Measurements from ENCODE around the gene PTK7.
"Not testable (repeated sequence)": the region's sequence is repeated elsewhere in the genome, so short reads cannot be mapped to it uniquely, and the experiment has no call there.

Gene PTK7

DNA sequence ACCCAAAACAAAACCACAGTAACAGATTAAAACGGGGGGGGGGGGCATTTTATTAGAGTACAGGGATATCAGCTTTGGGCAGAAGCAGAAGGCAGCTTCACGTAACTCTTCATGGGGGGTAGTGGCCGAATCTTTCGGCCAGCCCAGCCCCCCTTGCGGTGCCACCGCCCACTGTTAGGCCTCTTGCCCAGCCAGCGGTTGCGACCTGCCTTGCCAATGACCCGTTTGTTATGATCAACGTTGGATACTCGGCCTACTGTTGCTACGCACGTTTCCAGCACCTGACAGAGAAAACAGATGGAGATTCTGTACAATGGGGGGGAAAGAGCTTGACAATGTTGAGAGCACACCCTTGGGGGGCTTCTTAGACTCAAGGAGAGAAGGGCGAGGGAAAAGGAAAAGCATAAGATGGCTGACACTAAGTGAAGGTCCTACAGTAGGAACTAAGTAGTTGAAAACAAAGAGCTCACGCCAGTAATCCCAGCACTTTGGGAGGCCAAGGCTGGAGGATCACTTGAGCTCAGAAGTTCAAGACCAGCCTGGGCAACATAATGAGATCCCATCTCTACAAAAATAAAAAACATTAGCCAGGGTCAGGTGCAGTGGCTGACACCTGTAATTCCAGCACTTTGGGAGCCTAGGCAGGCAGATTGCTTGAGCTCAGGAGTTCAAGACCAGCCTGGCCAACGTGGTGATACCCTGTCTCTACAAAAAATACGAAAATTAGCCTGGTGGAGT, 21.7 kb upstream of the PTK7 start:
- no peak for DNase-seq

GRCh38 chr6:43055966-43056365, 20.1 kb upstream of the PTK7 start:
- no peak for DNase-seq

DNA sequence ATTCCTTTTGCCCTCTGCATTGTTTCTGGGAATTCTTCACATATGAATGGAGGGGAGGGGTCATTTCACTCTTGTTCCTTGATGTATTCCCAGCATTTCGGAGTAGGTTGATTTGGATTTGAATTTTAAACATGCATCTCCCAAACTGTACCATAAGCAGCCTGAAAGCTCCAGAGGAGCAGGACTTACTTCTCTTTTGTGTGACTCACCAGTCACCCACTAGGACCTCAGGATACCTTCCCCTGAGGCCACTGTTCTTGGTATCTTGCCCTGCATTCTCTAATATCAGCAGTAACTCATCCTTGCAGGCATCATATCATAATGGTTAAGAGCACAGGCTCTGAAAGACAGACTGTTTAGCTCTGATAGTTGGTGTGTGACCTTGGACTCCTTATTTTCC, 17.6 kb upstream of the PTK7 start:
- DNase-seq: peak; percentile 50

GRCh38 chr6:43059168-43060033, 16.7 kb upstream of the PTK7 start, which contains the start of the genes KLC4 and MRPL2:
KLC4 (plus strand) TSS chr6:43059631; CDS start chr6:43061336, 1,705 bp downstream.
MRPL2 (minus strand) TSS chr6:43059434; CDS start chr6:43059381, 53 bp downstream.
- DNase-seq: peak; percentile 100

DNA sequence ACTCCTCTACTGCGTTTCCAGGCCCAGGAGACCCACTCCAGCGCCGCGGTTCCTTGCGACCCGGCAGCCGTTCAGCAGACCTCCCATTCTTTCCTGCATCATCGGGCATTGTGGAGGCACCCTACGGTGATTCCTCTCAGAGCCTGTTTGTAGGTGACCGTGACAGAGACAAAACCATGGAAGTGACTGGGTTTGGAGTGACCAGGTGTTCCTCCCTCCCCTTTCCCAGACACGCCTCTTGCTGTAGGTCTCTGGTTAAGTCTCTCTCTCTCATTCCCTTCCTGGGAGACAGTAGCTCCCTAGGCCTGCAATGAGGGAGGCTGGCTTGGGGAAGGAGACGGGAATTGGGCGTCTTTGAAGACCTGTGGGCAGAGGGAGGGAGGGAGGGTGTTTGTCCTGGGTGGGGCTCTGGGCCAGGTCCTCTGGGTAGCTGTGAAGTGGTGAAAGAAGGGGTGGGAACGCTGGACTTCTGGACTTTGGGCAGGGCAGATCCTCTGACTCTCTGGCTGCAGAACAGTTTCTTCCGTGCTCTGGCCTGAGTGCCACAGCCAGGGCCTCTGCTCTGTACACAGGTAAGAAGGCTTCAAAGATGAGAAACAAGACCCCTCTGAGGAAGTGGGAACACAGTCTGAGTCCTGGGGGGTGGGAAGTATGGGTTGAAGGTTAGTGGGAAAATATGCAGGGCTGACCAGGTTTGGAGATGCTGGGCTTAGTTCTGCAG, 15.9 kb upstream of the PTK7 start:
- no peak for DNase-seq

DNA sequence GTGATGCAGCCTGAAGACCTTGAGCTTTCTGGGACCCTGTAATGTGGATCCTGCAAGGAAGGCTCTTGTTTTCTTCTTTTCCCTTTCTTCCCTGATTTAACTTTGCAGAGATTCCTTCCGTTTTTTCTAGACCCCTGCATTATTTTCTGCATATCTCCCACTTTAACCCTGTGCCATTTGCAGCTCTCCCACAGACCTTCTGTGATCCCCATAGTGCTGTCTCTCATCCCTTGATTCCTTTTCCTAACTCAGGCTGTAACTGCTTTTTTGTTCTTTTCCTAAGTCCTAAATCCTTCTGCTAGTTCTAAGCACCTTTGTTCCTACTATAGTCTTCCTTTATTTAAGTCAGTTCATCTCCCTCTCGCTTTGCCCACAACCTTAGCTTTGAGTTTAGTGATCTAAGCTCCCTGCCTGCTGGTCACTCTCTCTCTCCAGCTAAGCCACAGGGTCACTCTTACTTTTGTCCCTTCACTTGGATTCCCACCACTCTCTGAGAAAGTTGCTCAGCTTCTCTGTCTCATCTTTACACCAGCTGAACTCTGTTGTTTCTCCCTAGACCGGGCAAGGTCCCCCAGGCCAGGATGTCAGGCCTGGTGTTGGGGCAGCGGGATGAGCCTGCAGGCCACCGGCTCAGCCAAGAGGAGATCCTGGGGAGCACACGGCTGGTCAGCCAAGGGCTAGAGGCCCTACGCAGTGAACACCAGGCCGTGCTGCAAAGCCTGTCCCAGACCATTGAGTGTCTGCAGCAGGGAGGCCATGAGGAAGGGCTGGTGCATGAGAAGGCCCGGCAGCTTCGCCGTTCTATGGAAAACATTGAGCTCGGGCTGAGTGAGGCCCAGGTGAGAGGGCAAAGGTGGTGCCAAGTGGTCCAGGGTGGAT, 15.1 kb upstream of the PTK7 start:
- DNase-seq: no peak

DNA sequence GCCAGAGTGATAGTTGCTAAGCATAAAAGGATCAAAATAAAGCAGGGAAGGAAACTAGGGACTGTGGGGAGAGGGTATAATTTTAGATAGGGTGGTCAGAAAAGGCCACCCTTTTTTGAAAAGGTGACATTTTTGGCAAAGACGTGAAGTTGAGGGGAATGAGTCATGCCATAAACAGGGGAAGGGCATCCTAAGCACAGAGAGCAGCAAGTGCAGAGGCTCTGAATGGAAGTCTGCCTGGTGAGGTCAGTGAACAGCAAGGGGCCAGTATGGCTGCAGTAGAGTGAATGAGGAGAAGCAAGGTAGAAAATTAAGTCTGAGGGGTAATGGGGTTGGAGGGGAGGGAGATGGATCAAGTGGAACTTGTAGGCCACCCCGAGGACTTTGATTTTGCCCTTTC, 14.3 kb upstream of the PTK7 start:
- DNase-seq: no peak

DNA sequence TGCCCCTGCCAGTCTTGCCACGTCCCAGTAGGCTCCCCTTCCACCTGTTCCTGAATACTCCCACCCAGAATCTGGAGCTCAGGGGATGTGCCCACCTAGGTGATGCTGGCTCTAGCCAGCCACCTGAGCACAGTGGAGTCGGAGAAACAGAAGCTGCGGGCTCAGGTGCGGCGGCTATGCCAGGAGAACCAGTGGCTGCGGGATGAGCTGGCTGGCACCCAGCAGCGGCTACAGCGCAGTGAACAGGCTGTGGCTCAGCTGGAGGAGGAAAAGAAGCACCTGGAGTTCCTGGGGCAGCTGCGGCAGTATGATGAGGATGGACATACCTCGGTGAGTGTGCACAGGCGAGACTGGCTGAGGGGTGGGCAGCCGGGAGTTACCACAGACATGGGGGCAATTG, 13.3 kb upstream of the PTK7 start:
- DNase-seq: no peak

GRCh38 chr6:43070028-43070632, 6.0 kb upstream of the PTK7 start:
- peak; percentile 88 for DNase-seq

GRCh38 chr6:43074847-43075669, 1.1 kb upstream of the PTK7 start:
- no peak for DNase-seq

DNA sequence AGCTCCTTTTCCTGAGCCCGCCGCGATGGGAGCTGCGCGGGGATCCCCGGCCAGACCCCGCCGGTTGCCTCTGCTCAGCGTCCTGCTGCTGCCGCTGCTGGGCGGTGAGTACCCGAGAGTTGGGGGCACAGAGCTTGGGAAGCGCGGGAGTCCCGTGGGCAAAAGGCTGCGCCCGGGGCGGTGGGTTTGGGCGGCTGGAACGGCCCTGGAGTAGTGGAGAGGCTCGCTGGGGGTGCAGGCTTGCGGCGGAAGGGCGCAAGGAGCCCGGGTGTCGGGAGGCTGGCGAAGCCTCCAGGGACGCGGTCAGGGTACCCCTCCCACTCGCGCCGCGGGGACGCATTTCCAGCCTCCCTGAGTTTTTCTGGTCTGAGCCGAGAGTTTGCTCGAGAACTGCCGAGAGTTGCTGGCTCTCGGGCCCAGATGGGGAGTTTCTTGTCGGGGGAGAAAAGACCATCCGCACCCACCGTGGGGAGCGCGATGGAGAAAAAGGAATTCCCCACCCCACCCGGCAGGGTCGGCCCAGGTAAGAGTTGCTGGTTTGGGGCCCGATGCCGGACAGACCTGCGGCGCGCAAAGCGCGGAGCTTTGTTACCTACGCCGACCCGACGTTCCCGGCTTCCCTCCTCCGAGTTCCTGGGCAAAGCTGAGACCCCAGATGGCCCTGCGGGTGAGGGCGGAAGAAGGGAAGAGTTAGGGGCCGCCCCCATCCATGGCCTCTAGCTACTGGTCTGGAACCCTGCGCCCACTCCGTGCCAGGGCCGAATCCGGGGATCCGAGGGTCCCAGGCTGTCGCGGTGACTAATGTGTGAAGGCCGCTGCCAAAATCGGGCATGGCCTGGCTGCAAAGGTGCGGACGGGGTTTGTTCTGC, 584 bp downstream of the PTK7 start:
- peak; percentile 52 for DNase-seq

- no peak for DNase-seq
Measured at GRCh38 chr6:43077333-43077809, 1.3 kb downstream of the PTK7 start.

DNA sequence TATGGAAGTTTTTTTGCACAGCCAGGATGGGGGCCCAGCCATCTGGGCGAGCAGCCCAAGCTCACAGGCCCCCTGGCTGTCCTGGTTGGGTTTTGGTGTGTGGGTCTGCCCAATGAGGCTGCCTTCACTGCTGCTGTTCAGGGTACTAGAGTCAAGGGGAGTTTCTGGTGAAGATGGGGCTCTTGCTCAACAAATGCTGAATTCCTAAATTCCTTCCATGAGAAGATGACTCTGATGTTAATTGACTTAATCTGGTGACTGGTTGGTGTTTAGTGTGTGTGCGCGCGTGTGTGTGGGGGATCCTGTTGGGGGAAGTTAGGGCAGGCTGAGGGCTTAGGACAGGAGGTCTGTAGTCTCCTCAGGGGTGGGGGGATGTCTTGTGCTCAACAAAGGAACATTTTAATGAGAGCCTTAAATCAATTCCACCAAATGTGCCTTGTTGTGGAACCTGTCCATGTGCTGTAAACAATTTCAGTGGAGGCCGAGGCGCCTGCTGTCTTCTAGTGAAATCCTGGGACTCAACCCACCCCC, 1.9 kb downstream of the PTK7 start:
- DNase-seq: no peak

GRCh38 chr6:43078691-43079090, 2.6 kb downstream of the PTK7 start:
- no peak for DNase-seq

DNA sequence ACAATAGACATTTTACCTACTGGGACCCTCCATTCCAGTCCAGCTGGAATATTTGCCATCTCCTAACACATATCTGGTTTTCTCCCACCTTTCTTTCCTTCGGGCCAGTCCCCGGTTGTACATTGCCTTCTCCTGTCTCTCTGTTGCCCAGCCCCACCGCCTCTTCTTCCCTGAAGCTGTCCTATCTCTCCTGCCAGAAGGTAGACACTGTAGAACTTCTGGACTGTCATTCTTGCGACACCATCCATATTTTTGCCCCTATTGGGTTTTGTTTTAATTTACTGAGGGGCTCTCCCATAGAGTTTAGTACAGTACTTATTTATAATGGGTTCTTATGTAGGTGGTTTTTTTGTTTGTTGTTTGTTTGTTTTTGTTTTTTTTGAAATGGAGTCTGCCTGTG, 4.9 kb downstream of the PTK7 start:
- no peak for DNase-seq

DNA sequence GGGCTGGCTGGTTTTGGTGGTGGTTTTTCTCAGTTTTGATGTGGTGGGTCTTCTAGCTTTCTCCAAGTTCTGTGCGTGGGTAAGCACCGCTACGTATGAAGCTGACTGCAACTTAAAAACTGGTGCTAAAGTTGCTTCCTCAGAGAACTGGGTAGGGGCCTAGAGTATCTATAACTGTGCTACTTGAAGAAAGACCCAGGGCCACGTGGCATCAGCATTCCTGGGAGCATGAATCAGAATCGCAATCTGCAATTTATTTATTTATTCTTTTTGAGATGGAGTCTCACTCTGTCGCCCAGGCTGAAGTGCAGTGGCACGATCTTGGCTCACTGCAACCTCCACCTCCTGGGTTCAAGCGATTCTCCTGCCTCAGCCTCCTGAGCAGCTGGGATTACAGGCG, 5.8 kb downstream of the PTK7 start:
- DNase-seq: not testable (repeated sequence)

DNA sequence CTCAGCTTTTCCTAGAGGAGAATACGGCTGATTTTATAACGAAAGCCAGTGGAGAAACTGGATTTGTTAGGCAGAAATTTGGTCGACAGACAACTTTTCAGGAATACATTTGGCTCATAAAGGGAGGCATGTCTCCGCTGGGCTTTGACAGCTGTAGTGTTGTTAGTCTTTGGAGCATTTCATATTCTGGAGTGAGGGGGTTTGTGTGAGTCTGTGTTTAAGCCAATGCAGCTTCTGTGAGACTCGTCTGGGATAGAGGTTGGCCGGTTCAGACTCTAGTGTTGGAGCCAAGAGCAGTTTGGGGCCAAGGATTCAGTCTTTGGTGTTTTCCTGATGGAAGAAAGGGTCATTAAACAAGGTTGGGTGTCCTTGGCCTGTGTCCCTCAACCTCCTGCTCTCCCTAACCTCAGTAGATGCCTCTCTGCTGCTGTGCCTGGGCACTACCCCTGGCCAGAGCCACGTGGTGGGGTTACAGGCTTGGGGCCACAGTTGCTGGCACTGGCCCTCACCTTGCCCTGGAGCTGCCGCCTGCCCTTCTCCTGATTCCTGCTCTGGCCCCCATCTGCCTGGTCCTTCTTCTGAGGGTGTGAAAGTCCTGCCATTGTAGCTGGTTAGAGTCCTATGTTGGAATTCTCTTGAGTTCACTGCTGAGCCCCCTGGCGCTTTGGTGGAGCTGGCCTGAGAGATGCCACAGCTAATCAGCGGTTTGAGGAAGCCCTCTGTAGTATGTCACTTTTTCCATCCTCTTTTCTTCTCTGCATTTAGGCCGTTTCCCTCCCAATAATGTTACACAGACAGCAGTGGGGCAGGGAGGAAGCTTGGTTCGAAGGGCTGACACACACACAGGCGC, 6.9 kb downstream of the PTK7 start:
- no peak for DNase-seq

- no peak for DNase-seq
Measured at GRCh38 chr6:43086022-43086658, 10.0 kb downstream of the PTK7 start.

Measured in hematopoietic multipotent progenitor cell treated with erythropoietin and hydrocortisone succinate and interleukin-3 and kit ligand, for 4 days (in vitro differentiated cells).